ENCODE measurements around the gene RASA3.
"Not testable (repeated sequence)": the region's sequence is repeated elsewhere in the genome, so short reads cannot be mapped to it uniquely, and the experiment has no call there.

RASA3 gene

GRCh38 chr13:114029866-114030625 is 102.4 kb downstream of the RASA3 start:
- DNase-seq, result no peak

- no peak for DNase-seq
Observed at GRCh38 chr13:114027826-114028225, 104.6 kb downstream of the RASA3 start.

GRCh38 chr13:114027046-114027715 is 105.2 kb downstream of the RASA3 start:
- no peak for DNase-seq

GRCh38 chr13:114026481-114026880 is 105.9 kb downstream of the RASA3 start:
- DNase-seq, result no peak

GRCh38 chr13:114025714-114026431 is 106.5 kb downstream of the RASA3 start:
- DNase-seq, result no peak

GRCh38 chr13:114025405-114025713 is 107.1 kb downstream of the RASA3 start:
- DNase-seq, result no peak

- DNase-seq, result no peak
Observed at GRCh38 chr13:114024603-114025404, 107.6 kb downstream of the RASA3 start.

GRCh38 chr13:114023716-114024602 is 108.5 kb downstream of the RASA3 start:
- no peak for DNase-seq

- DNase-seq, result no peak
Observed at GRCh38 chr13:114022876-114023275, 109.5 kb downstream of the RASA3 start.

- no peak for DNase-seq
Observed at GRCh38 chr13:114022309-114022669, 110.1 kb downstream of the RASA3 start.

GRCh38 chr13:114021464-114022308 is 110.7 kb downstream of the RASA3 start:
- DNase-seq, result no peak

- no peak for DNase-seq
Observed at GRCh38 chr13:114020750-114021463, 111.5 kb downstream of the RASA3 start.

GRCh38 chr13:114020134-114020533 is 112.3 kb downstream of the RASA3 start:
- DNase-seq, result not testable (repeated sequence)

- peak; percentile 20 to 31 for DNase-seq
Observed at GRCh38 chr13:114019367-114019766, 113.1 kb downstream of the RASA3 start.

- DNase-seq, result no peak
Observed at GRCh38 chr13:114018461-114019055, 113.9 kb downstream of the RASA3 start.

- DNase-seq, result no peak
Observed at GRCh38 chr13:114017966-114018365, 114.5 kb downstream of the RASA3 start.

GRCh38 chr13:114017028-114017630 is 115.3 kb downstream of the RASA3 start:
- no peak for DNase-seq

GRCh38 chr13:114016321-114017027 is 115.9 kb downstream of the RASA3 start:
- DNase-seq, result no peak

- DNase-seq, result no peak
Observed at GRCh38 chr13:114015969-114016295, 116.5 kb downstream of the RASA3 start.
